Subcutaneous abdominal adipose tissue (tissue), 5 donors: ENCODE data around the gene RPL36A.

Experiments
- H3K27ac ChIP-seq: one replicate; pipeline ENCODE4 v1.7.0; 2013; ENCODE audit warnings: low read depth, mild to moderate bottlenecking, inconsistent platforms, low read length, moderate library complexity
- H3K27me3 ChIP-seq, 5 donors: one replicate each; pipeline ENCODE4 v1.7.0; 2013; ENCODE audit warnings: low read length in 5 of 5, inconsistent platforms in 1 of 5; ENCODE audit not compliant: control insufficient read depth in 5 of 5, insufficient read depth in 4 of 5
- H3K36me3 ChIP-seq, 5 donors: one replicate each; pipeline ENCODE4 v1.7.0; 2013; ENCODE audit warnings: low read length in 5 of 5; ENCODE audit not compliant: control insufficient read depth in 5 of 5, insufficient read depth in 5 of 5
- H3K4me1 ChIP-seq, 5 donors: one replicate each; pipeline ENCODE4 v1.7.0; 2013; ENCODE audit warnings: low read length in 5 of 5, mild to moderate bottlenecking in 3 of 5, moderate library complexity in 1 of 5; ENCODE audit not compliant: control insufficient read depth in 5 of 5, insufficient read depth in 5 of 5
- H3K4me3 ChIP-seq, 5 donors: one replicate each; pipeline ENCODE4 v1.7.0; 2013; ENCODE audit warnings: low read length in 5 of 5, low read depth in 1 of 5
- H3K9ac ChIP-seq, 5 donors: one replicate each; pipeline ENCODE4 v1.7.0; 2013; ENCODE audit warnings: low read length in 5 of 5, mild to moderate bottlenecking in 4 of 5, moderate library complexity in 3 of 5
- H3K9me3 ChIP-seq, 5 donors: one replicate each; pipeline ENCODE4 v1.7.0; 2013; ENCODE audit warnings: low read length in 5 of 5; ENCODE audit not compliant: control insufficient read depth in 5 of 5
- donor health status: healthy.
- donor health status: healthy.
- donor health status: healthy.
- donor health status: healthy.
- donor health status: healthy.

The RPL36A gene

DNA sequence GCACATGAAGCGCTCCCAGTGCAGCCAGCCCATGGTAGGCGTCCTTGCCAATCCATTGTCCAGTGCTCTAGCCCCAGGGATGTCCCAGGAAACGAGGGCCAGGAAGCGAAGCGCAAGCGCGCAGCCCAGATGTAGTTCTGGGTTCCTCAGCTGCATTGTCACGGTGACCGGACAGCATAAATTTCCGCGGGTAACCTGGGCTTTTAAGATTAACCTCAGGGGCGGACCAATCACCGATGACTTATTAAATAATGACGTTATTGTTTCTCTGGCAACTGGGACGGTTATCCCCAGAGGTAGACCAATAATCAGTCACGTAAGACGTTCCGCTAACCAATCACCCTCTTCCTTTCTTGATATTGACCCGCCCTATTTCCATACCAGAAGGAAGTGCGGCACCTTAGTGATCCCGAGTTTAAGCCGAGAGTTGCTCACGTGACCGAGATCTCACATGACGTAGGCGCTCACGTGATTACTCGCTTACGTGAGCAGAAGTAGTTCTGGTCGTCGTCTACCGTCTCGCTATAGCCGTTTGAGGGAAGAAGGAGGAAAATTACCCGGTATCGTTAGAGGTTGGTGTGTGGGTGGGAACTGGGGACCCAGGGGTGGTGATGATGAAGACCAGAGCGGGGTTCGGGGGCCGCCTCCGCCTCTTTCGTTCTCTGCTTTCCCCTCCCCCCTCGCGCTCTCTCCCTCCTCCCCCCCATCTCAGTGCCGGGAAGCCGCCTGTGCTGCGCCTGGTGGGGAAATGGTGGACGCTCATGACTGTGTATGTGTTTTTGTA is 17.1 kb downstream of the RPL36A start, which contains the start of the genes GLA and HNRNPH2:
Gene GLA, minus strand, starts transcription at position 178 of the 784 bp plus-strand sequence. Its CDS starts 22 bp downstream, at position 156.
Gene HNRNPH2, plus strand, starts transcription at position 475 of the 784 bp plus-strand sequence. CDS start 3,767 bp downstream, outside the sequence.
- Histone ChIP-seq H3K9ac (peak within 1 kb of the TSS; percentile 73 to 86 (median 85)), H3K4me3 (peak within 1 kb of the TSS; percentile 74 to 95 (median 82)), H3K27me3 (peaks cover 0 to 5% (median 0%) of the 10 kb centered on the region in 5 donors), H3K4me1 (peaks cover 3 to 29% (median 18%) of the 10 kb centered on the region in 5 donors), H3K27ac (peak within 1 kb of the TSS; percentile 93), H3K36me3 (peaks cover 0 to 10% (median 7%) of the 10 kb centered on the region in 5 donors), H3K9me3 (peaks cover 0 to 3% (median 0%) of the 10 kb centered on the region in 5 donors)

- H3K4me3 ChIP-seq: peak overlapping the region; percentile 38 to 95 (median 82)
- peak overlapping the region; percentile 73 to 86 (median 85) for H3K9ac ChIP-seq
- peaks cover 0 to 5% (median 0%) of the 10 kb centered on the region in 5 donors for H3K27me3 ChIP-seq
- H3K36me3 ChIP-seq: peaks cover 0 to 13% (median 7%) of the 10 kb centered on the region in 5 donors
- H3K4me1 ChIP-seq: peaks cover 3 to 29% (median 18%) of the 10 kb centered on the region in 5 donors
- H3K27ac ChIP-seq: peak overlapping the region; percentile 93
- peaks cover 0 to 3% (median 0%) of the 10 kb centered on the region in 5 donors for H3K9me3 ChIP-seq
Measured at GRCh38 chrX:101408532-101408841, 17.7 kb downstream of the RPL36A start.

DNA sequence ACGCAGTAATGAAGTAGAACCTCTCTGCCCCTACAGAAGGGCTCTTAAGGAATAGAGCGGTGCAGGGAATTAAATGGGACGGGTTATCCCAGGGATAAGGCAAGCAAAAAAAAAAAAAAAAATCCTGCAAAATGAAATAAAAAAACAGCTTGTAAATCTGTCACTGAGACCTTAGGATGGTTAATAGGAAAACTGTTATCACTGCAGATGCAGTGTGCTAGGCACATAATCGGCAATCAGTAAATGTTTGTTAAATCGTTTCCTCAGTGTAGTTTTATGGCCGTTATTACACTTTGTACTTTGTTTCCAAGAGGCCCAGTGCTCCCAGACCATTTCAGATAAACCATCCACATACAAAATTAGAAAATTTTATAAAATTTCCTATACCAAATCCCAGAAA is 18.2 kb downstream of the RPL36A start:
- H3K36me3 ChIP-seq: peaks cover 0 to 13% (median 8%) of the 10 kb centered on the region in 5 donors
- peak overlapping the region; percentile 0 to 86 (median 78) for H3K9ac ChIP-seq
- peak overlapping the region; percentile 38 to 95 (median 82) for H3K4me3 ChIP-seq
- H3K9me3 ChIP-seq: peaks cover 0 to 3% (median 0%) of the 10 kb centered on the region in 5 donors
- peaks cover 3 to 29% (median 18%) of the 10 kb centered on the region in 5 donors for H3K4me1 ChIP-seq
- H3K27ac ChIP-seq: peak overlapping the region; percentile 93
- H3K27me3 ChIP-seq: peaks cover 0 to 5% (median 0%) of the 10 kb centered on the region in 5 donors

- Histone ChIP-seq H3K36me3 (peaks cover 0 to 13% (median 8%) of the 10 kb centered on the region in 5 donors), H3K27ac (peak overlapping the region; percentile 26), H3K9me3 (peaks cover 0 to 3% (median 0%) of the 10 kb centered on the region in 5 donors), H3K27me3 (peaks cover 0 to 5% (median 0%) of the 10 kb centered on the region in 5 donors), H3K4me1 (peaks cover 3 to 29% (median 19%) of the 10 kb centered on the region in 5 donors), H3K4me3 (no peak overlapping the region), H3K9ac (peak overlapping the region in 4 of 5 donors; percentile 25 to 44 (median 38))
Measured at GRCh38 chrX:101410461-101410860, 19.6 kb downstream of the RPL36A start.

DNA sequence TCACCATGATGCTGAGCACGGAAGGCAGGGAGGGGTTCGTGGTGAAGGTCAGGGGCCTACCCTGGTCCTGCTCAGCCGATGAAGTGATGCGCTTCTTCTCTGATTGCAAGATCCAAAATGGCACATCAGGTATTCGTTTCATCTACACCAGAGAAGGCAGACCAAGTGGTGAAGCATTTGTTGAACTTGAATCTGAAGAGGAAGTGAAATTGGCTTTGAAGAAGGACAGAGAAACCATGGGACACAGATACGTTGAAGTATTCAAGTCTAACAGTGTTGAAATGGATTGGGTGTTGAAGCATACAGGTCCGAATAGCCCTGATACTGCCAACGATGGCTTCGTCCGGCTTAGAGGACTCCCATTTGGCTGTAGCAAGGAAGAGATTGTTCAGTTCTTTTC is 21.2 kb downstream of the RPL36A start:
- Histone ChIP-seq H3K4me1 (peaks cover 3 to 30% (median 20%) of the 10 kb centered on the region in 5 donors), H3K27ac (no peak overlapping the region)

DNA sequence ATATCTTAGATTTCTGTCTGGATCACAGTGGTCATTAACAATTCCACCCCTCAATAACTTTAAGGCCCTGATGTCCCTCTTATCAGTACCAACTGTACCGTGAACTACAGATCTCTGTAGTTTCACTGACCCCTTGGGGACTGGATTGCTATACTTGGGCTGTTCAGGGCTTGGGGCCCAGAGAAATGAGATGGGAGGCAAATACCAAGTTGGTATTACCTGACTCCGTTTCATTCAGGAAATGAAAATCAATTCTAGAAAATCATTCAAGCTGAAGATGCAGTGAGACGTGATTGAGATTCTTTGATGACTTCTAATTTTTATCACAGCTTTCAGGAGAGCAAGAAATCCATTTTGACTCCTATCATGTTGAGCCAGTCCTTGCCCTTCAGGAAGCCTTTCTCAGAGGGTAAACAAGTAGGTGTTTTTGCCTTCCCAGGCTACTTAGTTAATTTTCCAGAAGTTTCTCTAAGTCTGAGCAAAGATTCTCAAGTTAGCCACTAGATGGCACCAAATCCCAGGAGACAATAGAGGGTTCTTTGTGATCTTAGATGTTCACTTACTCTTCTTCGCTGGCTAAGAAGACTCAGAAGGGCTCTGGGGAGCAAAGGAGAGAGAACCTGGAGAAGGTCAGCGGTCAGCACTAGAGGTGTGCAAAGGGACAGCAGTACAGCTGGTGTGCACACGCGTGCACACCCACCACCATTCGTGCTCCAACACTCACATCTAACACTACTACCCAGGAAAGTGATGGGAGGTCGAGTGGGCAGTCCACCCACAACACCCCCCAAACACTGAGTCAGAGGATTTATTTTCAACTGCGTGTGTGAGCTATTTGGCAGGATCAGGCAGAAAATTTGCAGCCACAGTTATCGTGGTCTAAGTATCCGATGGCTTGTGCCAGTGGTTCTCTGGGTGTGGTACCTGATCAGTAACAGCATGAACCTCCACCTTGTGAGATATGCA is 24.7 kb downstream of the RPL36A start:
- Histone ChIP-seq H3K9ac (peak overlapping the region in 1 of 5 donors; percentile 65), H3K4me1 (peaks cover 0 to 22% (median 9%) of the 10 kb centered on the region in 5 donors), H3K4me3 (peak overlapping the region in 1 of 5 donors; percentile 29), H3K27ac (peak overlapping the region; percentile 85), H3K36me3 (peaks cover 0 to 15% (median 10%) of the 10 kb centered on the region in 5 donors), H3K27me3 (peaks cover 0 to 9% (median 0%) of the 10 kb centered on the region in 5 donors), H3K9me3 (no peaks in the 10 kb centered on the region)

More for the DNA sequence above, 21.2 kb downstream of the RPL36A start:
- Histone ChIP-seq H3K27me3 (peaks cover 0 to 5% (median 3%) of the 10 kb centered on the region in 5 donors), H3K9me3 (peaks cover 0 to 3% (median 0%) of the 10 kb centered on the region in 5 donors), H3K4me3 (no peak overlapping the region), H3K36me3 (peaks cover 0 to 13% (median 8%) of the 10 kb centered on the region in 5 donors), H3K9ac (no peak overlapping the region)

- no peak overlapping the region for H3K27ac ChIP-seq
- H3K4me3 ChIP-seq: no peak overlapping the region
- no peak overlapping the region for H3K9ac ChIP-seq
- no peaks in the 10 kb centered on the region for H3K9me3 ChIP-seq
- H3K4me1 ChIP-seq: peaks cover 0 to 18% (median 8%) of the 10 kb centered on the region in 5 donors
- peaks cover 0 to 18% (median 12%) of the 10 kb centered on the region in 5 donors for H3K36me3 ChIP-seq
- peaks cover 0 to 11% (median 0%) of the 10 kb centered on the region in 5 donors for H3K27me3 ChIP-seq
Measured at GRCh38 chrX:101416691-101417090, 25.9 kb downstream of the RPL36A start.

- peaks cover 0 to 15% (median 10%) of the 10 kb centered on the region in 5 donors for H3K36me3 ChIP-seq
- no peaks in the 10 kb centered on the region for H3K9me3 ChIP-seq
- peaks cover 0 to 18% (median 7%) of the 10 kb centered on the region in 5 donors for H3K4me1 ChIP-seq
- peak overlapping the region; percentile 93 for H3K27ac ChIP-seq
- H3K4me3 ChIP-seq: peak overlapping the region in 1 of 5 donors; percentile 70
- peak overlapping the region in 1 of 5 donors; percentile 91 for H3K9ac ChIP-seq
- H3K27me3 ChIP-seq: peaks cover 0 to 11% (median 0%) of the 10 kb centered on the region in 5 donors
Measured at GRCh38 chrX:101417190-101417589, 26.4 kb downstream of the RPL36A start.
